NOMO-1 treated with DMSO at 0.1 percent for 48 hours (cell line): ENCODE data around the gene NRXN2.

Source experiments
- DNase-seq: peaks from one replicate; lab custom pipeline; 2025; ENCODE audit not compliant: unreplicated experiment; lab: John Stamatoyannopoulos, UW

NRXN2 gene

DNA sequence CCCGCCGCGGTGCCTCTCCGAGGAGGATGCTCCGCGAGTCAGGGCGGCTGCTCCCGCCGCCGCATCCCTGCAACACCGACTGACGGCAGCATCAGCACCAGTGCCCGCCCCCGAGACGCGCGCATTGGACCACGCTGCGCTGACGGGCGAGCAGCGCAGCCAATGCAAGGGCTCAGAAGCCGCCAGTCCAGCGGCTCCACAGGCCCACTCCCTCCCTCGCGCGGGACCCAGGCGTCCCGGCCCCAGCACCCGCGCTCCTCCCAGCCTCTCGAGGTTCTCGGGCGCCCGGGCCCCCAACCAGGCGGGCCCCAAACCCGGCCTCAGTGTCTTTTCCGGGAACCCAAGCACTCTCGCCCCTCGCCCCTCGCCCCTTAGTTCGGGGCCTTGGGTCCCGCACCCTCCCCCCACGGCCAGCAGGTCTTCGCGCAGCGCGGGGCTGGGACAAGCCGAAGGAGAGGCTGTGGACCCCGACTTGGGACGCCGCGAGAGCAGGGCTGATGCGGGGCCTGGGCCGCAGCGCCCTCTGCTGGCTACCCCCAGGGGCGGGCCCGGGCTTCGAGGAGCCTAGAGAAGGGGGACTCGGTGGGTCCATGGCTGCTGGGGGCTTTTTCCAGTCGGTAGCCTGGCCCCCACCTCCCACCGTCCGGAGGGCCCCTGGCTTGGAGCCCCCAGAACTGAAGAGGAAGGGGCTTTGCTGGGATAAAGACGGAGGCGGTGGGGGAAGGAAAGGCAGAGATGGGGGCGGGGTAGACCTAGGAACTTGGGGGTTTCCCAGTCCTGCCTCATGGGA, at the start of gene NRXN2:
TSS of gene NRXN2 (minus strand) at position 81 of the 790 bp plus-strand sequence. CDS start 9,498 bp downstream, outside the sequence.
- DNase-seq = peak; percentile 46

DNA sequence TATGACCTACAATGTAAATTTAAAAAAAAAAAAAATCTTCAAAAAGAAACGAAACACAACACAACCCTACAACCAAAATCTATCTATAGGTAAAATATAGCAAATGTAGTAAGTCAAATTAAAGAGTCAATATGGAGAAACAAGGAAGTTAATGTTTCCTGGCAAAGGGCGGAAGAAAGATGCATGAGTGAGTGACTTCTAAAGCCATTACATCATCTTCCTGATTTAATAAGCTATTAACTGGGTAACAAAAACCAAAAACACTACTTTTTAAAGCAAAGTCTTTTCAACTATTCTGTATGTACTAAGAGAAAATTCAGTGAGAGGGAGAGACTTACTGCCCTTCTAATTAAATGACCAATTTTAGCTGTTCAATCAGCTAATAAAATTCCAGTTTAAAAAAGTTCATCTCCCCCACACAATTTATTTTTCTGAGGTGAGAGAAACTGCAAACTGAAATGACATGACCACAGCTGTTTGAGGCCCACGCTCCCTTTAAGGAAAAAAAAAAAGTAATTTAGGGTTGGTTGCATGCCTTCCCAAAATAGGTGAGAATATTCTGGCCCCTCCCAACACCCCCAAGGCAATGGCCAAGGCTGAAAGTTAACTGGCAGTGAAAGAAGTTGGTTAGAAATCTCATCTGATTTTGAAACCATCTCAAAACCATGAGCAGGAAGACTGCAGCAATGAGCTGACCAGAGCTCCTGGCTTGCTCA, 49.5 kb upstream of the NRXN2 start:
- DNase-seq = peak; percentile 61

DNA sequence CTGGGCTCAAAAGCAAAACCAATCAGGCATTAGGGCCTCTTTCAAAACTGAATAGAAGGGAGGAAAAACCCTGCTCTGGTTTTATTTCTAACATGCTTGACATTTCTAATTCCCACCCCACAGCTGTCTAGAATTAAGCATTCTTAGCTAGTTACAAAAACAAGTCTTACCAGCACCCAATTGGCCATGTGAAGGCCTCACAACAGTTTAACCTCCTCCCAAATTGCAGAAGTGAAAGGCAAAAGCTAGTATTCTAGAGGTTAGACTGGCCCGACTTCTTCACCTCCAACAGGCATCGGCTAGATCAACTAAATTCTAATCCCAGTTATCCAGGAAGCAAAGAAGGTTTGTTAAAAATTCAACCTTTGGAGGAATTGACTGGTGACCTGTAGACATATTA, 48.9 kb upstream of the NRXN2 start:
- DNase-seq = peak; percentile 77

DNA sequence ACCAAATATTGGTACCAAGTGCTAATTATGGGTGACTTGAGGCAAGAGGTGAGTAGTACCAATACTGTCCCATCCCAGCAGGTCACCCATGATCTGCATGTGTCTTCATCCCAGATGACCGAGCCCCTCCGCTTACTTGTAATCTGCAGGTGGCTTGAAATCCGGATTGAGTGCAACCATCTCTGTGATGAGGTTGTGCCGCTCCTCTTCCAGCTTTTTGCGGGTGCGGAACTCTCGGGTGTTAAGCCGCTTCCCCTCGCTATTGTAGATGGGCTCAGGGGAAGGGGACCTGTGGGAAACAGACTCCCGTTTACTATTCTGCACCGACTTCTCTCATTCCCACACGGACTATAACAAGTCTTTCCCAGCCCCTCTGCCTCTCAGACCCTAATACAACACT, 47.1 kb upstream of the NRXN2 start:
- DNase-seq = no peak

DNA sequence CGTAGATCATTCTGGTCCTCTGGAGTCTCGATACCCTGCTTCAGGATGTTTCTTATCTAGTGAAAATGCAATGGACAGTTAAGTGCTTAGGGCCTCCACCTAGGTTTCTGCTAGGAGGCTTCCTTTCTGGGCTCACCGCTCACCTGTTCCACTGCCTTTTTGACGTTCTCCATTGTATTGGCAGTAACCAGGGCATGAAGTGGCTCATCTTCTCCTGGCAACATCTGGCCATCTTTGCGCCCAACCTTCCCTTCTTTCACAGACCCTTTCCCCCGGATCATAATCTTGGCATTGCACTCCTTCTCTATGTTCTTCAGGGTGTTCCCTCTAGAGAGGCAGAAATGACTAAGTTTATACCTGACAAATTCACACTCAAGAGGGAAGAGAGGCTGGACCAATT, 46.3 kb upstream of the NRXN2 start:
- no peak for DNase-seq

DNA sequence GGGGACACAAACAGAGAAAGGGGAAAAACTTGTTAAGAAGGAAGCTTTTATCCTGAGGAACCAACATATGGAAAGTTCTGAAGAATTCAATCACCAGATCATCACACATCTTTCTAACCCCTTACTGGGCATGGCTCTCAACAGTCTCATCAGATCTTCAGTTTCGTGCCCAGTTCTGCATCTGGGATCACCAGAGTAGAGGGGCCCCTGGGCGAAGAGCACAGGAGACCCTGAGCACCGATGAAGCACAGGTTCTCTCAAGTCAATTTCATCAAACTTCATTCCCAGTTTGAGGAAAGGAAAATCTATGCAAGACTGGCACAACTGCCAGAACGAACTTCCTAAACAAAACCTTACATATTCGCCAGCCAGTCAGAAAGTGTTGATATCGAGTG, 45.3 kb upstream of the NRXN2 start:
- DNase-seq = no peak

GRCh38 chr11:64767344-64768299, 44.6 kb upstream of the NRXN2 start:
- peak; percentile 40 for DNase-seq

DNA sequence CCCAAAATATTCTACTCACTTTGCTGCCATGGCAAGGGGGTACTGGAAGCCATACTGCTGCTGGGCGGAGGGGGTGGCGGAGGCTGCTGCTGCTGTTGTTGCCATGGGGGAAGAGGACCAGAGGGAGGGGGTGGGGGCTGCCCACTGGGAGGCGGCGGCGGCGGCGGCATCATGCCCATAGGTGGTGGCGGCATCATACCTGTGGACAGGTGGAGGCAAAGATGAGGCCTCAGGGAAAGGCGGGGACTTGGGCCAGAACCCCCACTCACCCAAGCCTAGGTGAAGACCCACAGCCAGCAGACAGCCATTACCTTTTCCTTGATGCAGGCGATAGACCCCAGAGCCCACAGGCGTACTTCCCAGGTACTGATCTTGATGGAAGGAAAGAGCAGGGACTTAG, 43.9 kb upstream of the NRXN2 start:
- no peak for DNase-seq

GRCh38 chr11:64765851-64766665, 43.1 kb upstream of the NRXN2 start:
- DNase-seq = no peak

- no peak for DNase-seq
These were observed 42.4 kb upstream of the NRXN2 start for GRCh38 chr11:64765291-64765850.

- no peak for DNase-seq
These were observed 41.8 kb upstream of the NRXN2 start for GRCh38 chr11:64764753-64765152.

- DNase-seq = no peak
These were observed 41.1 kb upstream of the NRXN2 start for GRCh38 chr11:64764040-64764611.

GRCh38 chr11:64763526-64764039, 40.6 kb upstream of the NRXN2 start:
- no peak for DNase-seq

- no peak for DNase-seq
These were observed 39.9 kb upstream of the NRXN2 start for GRCh38 chr11:64762674-64763525.

DNA sequence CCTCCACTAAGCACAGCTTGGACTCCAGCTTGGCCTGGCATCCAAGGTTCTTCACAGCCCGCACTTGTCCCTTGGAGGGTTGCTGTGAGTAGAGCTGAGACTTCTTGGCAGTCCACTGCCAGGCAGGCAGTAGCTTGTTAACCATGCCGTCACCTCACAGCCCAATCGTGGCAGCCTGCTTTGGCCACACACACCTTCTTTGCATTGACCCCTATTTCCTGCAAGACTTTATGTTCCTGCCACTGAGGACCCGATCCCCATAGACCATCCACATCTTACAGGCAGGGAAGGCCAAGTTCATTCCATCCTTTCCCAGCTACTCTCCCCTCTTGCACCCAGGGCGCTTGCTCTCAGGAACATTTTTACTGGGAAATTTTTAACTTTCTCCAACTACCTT, 39.3 kb upstream of the NRXN2 start:
- DNase-seq = no peak

DNA sequence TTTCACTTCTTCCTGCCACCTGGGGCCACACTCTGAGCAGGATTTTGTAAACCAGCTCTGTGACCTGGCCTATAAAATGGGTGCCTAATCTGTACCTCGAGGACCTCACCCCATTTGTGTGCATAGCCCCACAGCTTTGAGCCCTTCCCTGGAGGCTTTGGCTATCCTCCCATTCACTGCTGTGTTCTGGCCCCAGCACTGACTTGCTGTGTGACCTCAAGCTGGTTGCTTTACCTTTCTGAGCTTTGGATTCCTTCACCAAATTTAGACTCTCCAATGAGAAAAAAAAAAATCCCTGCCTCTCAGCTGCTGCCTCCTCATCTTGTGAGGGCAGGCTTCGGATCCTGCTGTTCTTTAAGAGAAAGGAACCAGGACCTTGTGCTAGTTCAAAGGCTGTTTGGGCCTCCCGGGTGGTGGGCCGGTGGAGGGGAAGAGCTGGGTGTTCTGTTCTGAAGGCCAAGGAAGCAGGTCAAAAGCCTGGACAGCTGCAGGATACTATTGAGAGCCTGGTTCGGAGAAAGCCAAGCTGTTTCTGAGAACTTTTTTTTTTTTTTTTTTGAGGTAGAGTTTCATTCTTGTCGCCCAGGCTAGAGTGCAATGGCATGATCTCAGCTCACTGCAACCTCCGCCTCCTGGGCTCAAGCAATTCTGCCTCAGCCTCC, 37.9 kb upstream of the NRXN2 start:
- DNase-seq = no peak

DNA sequence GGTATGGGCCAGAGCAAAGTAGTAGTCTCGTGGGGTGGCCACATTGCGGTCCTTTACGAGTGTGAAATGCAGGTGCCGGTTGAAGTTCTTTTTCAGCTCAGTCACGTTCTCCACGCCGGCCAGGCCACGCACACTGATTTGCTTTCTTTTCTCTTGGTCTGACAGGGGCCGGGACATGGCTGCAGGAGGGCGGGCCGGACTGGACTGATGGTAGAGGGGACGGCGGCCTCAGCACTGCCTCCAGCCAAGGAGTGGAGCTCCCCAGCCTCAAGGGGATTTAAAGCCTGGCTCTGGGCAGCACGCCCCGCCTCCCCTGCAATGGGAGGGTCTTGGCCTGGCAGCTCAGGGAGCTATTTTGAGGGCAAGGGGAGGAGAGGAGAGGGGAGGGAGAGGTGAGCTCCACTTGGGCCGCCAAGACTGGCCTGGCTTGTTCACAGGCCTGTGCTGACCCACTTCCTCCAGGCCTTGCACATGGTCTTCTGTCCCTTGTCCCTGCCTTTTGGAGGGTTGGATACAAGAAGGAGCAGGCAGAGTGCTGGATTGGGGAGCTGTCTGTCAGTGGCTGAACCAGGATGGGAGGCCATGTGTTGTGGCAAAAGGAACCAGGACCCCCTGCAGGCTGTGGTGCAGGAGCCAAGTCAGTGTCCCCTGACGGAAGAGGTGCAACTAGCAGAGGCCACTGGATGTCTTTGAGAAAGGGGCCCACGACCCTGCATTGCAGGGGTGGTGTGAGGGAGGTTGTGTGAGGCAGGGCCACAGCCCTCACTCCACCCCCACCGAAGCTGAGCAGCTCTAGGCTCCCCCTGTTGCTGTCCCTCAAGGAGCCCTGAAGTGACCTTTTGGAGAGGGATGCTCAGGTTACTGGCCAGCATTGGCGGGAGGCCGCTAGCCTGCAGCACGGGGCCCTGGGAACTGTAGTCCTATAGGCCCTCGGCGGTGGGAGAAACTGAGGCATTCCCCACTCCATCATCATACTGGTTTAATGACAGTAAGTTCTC, 37.0 kb upstream of the NRXN2 start, which contains the start of gene PYGM:
TSS of gene PYGM (minus strand) at position 253 of the 998 bp plus-strand sequence. CDS start at position 177, 76 bp downstream.
- DNase-seq = no peak
